ENCODE results near the gene SEC14L2. TPM values are rescaled to one million over a fixed set of nuclear protein-coding genes. Genes with fewer than 3 reads are reported as not detected.

The SEC14L2 gene
- total and polyA plus RNA-seq, 10 of the 15 experiments (the other 5 are each of a cell fraction or from before 2014, with no cell fraction given) = 0.08 to 4.0 (median 0.48) TPM

- TF ChIP-seq ZBTB33 (IDR thresholded peaks at IDR 0.05) = no peak
- peak in 1 of 2 experiments; percentile 12; a peak in 1 of 3 replicates for TF ChIP-seq EGR1 (IDR thresholded peaks at IDR 0.05; ENCODE audit: borderline replicate concordance in 1 of 2, low read depth in 2 of 2, low read length in 2 of 2)
- 0 out of 2 replicates have a peak, but pooled peaks have one; percentile 14 for TF ChIP-seq CREB1 (IDR thresholded peaks at IDR 0.05; ENCODE audit: low read depth)
- peak; percentile 85 for TF ChIP-seq SMAD5 (IDR thresholded peaks at IDR 0.05; ENCODE audit: low read depth)
- TF ChIP-seq FOS (IDR thresholded peaks at IDR 0.05; ENCODE audit: borderline replicate concordance, extremely low read depth, insufficient read length) = no peak
- TF ChIP-seq NR2F1 (conservative IDR thresholded peaks at IDR 0.05) = peak; percentile 75
- 0 out of 2 replicates have a peak, but pooled peaks have one; percentile 17 for TF ChIP-seq GATAD2B (conservative IDR thresholded peaks at IDR 0.05; ENCODE audit: low read depth)
- TF ChIP-seq RUNX3 (IDR thresholded peaks at IDR 0.05; ENCODE audit: low read length) = peak; percentile 30; the same call in 1 of the 2 replicates
- no peak for TF ChIP-seq EED (IDR thresholded peaks at IDR 0.05; ENCODE audit: low read depth)
- TF ChIP-seq POLR2AphosphoS2 (IDR thresholded peaks at IDR 0.05; ENCODE audit: low read depth, low read length) = peak; percentile 84
- no peak for TF ChIP-seq ESRRA (IDR thresholded peaks at IDR 0.05; ENCODE audit: low read length)
- TF ChIP-seq ZNF687 (IDR thresholded peaks at IDR 0.05) = peak; percentile 59; the same call in 1 of the 2 replicates
- peak; percentile 80; the same call in 1 of the 2 replicates for TF ChIP-seq PML (IDR thresholded peaks at IDR 0.05; ENCODE audit: low read length)
- TF ChIP-seq PAX8 (IDR thresholded peaks at IDR 0.05) = no peak
- no peak for TF ChIP-seq SUPT20H (IDR thresholded peaks at IDR 0.05; ENCODE audit: borderline replicate concordance, control insufficient read depth, low read depth, low read length)
- peak; percentile 62; the same call in 1 of the 2 replicates for TF ChIP-seq NKRF (conservative IDR thresholded peaks at IDR 0.05)
- TF ChIP-seq ATF7 (IDR thresholded peaks at IDR 0.05; ENCODE audit: low read depth) = no peak
- no peak for TF ChIP-seq TCF12 (IDR thresholded peaks at IDR 0.05; ENCODE audit: low read depth, low read length)
- no peak for TF ChIP-seq TARDBP (IDR thresholded peaks at IDR 0.05; ENCODE audit: borderline replicate concordance)
- TF ChIP-seq RELA (IDR thresholded peaks at IDR 0.05; ENCODE audit: borderline replicate concordance, partially characterized antibody) = no peak
- no peak for TF ChIP-seq RBBP5 (conservative IDR thresholded peaks at IDR 0.05)
- 0 out of 2 replicates have a peak, but pooled peaks have one; percentile 77 for TF ChIP-seq POLR2A (IDR thresholded peaks at IDR 0.05; ENCODE audit: low read depth, low read length)
- TF ChIP-seq ZSCAN29 (IDR thresholded peaks at IDR 0.05) = no peak
Measured at GRCh38 chr22:30423301-30423958, 26.6 kb downstream of the SEC14L2 start (continued).

Data from GM12878 (cell line).